Heart right ventricle (tissue), 16 donors: ENCODE results near the gene SLC35B1. TPM values are rescaled to one million over a fixed set of nuclear protein-coding genes. Genes with fewer than 3 reads are reported as not detected.

ENCODE experiments used
- ATAC-seq, 8 donors: fragments of 200-7000 bp; cut with Tn5 transposase; one replicate each; pipeline ENCODE4 v1.9.1; 2020; ENCODE audit warnings: mild to moderate bottlenecking in 8 of 8, moderate library complexity in 8 of 8, moderate number of reproducible peaks in 1 of 8
- DNase-seq, 2 donors: peaks; one replicate each; pipeline ENCODE4 v3.0.0-alpha.2; 2020
- H3K27ac ChIP-seq, 10 donors: fragments of 200-600 bp; sonication (generic) in 2 of 10; one replicate each; pipeline versions ENCODE4 v1.5.0 to v1.8.0; 2020 to 2022; ENCODE audit warnings: mild to moderate bottlenecking in 3 of 10
- H3K27me3 ChIP-seq, 7 donors: fragments of 200-600 bp; one replicate each; pipeline ENCODE4 v1.8.0; 2021 to 2022; ENCODE audit warnings: mild to moderate bottlenecking in 2 of 7
- H3K36me3 ChIP-seq, 9 donors: fragments of 200-600 bp; sonication (generic) in 1 of 9; one replicate each; pipeline versions ENCODE4 v1.5.0 to v1.8.0; 2020 to 2022; ENCODE audit warnings: mild to moderate bottlenecking in 2 of 9
- H3K4me1 ChIP-seq, 9 donors: fragments of 200-600 bp; sonication (generic) in 1 of 9; one replicate each; pipeline versions ENCODE4 v1.5.0 to v1.8.0; 2020 to 2022; ENCODE audit warnings: mild to moderate bottlenecking in 4 of 9
- H3K4me3 ChIP-seq, 10 donors: fragments of 200-600 bp; sonication (generic) in 2 of 10; one replicate each; pipeline versions ENCODE4 v1.5.0 to v1.8.0; 2020 to 2022; ENCODE audit warnings: mild to moderate bottlenecking in 7 of 10, moderate library complexity in 2 of 10
- H3K9me3 ChIP-seq, 11 donors: fragments of 200-600 bp in 10 of 11; sonication (generic) in 2 of 11; one replicate each; pipeline versions ENCODE4 v1.5.0 to v1.8.0; 2013 to 2022; ENCODE audit warnings: mild to moderate bottlenecking in 2 of 11, control low read depth in 1 of 11, moderate library complexity in 1 of 11
- CTCF ChIP-seq, 9 donors: fragments of 200-600 bp; sonication (generic) in 2 of 9; IDR thresholded peaks; one replicate each; pipeline versions ENCODE4 v1.5.0 to v1.8.0; 2021 to 2022; ENCODE audit warnings: antibody characterized with exemption in 9 of 9, mild to moderate bottlenecking in 5 of 9, moderate library complexity in 1 of 9
- WGBS, 2 donors: extraction: QIAGEN DNeasy Blood & Tissue Kit; methylation state at CpG; one replicate each; pipeline ENCODE4 v1.1.7; 2013; ENCODE audit warnings: inconsistent platforms in 1 of 2; 5-methylcytosine and 5-hydroxymethylcytosine counted together
- intact Hi-C, 10 donors: fragments of 100-400 bp; cut with DNase I; formaldehyde crosslinking; loops; one replicate each; pipeline versions ENCODE4 v1.11.1 to v1.14.2; 2022
- polyA plus RNA-seq, 2 donors: library from polyadenylated mRNA; stranded (reverse); fragments of 200-250 nt; gene quantifications; one replicate each; pipeline ENCODE4 v1.2.3, GENCODE V29; 2013
- total RNA-seq, 10 donors: library from RNA; stranded (reverse); fragmentation: NEBNext Ultra II Directional in 3 of 10; extraction: Animal tissue kit (Norgen Biotek cat#: 25700) in 3 of 10; gene quantifications; one replicate each; pipeline versions ENCODE4 v1.2.1 to v1.2.4, GENCODE V29; 2021 to 2023
- donor health status: Arrhythmogenic right ventricular cardiomyopathy.
- donor health status: ischemic (EF 13 %, LVEDD 7.1; RV severe dilation, severe dysfunction).
- donor health status: healthy with polysubstance abuse.
- donor health status: DM: no; HTN: yes; CAD: no.
- donor health status: DM: no; HTN: no; CAD: no.
- donor health status: ischemic (EF 25% LVEDD 6.9; RV normal size, moderate dysfunction).
- donor health status: ischemic (EF 25% LVEDD 5.7; RV mildly dilated, moderate dysfunction).
- donor health status: healthy.
- donor health status: DM: yes; HTN: yes; CAD: no.
- donor health status: Ischemic cardiomyopathy.
- donor health status: ischemic (EF 35%, LVEDD 5.7; RV mildly dilated, moderate dysfunction).
- donor health status: nonischemic (EF 11% LVEDD 7.7; RV severe dilation, severe dysfunction).
- donor health status: DM: yes; HTN: yes; CAD: no.
- donor health status: PGD.
- donor health status: ischemic (EF 29% LVEDD 5.4; RV normal size, mild dysfunction).
- donor health status: nonischemic (EF 23%, LVEDD 6.1; RV moderate dilation, normal function).

Gene SLC35B1
- total and polyA plus RNA-seq, 12 donors = 60.5 to 146 (median 69.9) TPM

- Histone ChIP-seq H3K36me3 (peaks cover 0 to 25% (median 0%) of the 10 kb centered on the region in 9 donors), H3K27ac (peak within 1 kb of the TSS; percentile 93 to 98 (median 97)), H3K9me3 (no peaks in the 10 kb centered on the region), H3K27me3 (no peaks in the 10 kb centered on the region), H3K4me1 (peaks cover 0 to 53% (median 40%) of the 10 kb centered on the region in 9 donors), H3K4me3 (peak within 1 kb of the TSS; percentile 65 to 82 (median 72))
- WGBS, 2 donors = 16 to 17% methylated on average over 49 to 53 of the region's 53 CpGs
- DNase-seq (peak; percentile 99 to 100), ATAC-seq (peak; percentile 97 to 99 (median 98))
- no peak for TF ChIP-seq CTCF (IDR thresholded peaks at IDR 0.05)
- intact Hi-C loops = loop anchor here in 5 of 10 donors (5.0 to 10.0 kb wide), 5 partner anchors 36 to 106 kb away; no protein-coding TSS in a partner anchor
These were observed 29.6 kb downstream of the SLC35B1 start, which contains the start of gene SPOP for GRCh38 chr17:49677933-49678847. Gene SPOP (minus strand): TSS chr17:49678097. CDS start chr17:49622810, 55,287 bp downstream.

GRCh38 chr17:49677134-49677932 is 30.4 kb downstream of the SLC35B1 start:
- peak in 2 of 9 donors; percentile 26 to 32 for TF ChIP-seq CTCF (IDR thresholded peaks at IDR 0.05)
- Histone ChIP-seq H3K4me3 (peak overlapping the region; percentile 65 to 82 (median 72)), H3K4me1 (peaks cover 0 to 60% (median 40%) of the 10 kb centered on the region in 9 donors), H3K27ac (peak overlapping the region; percentile 93 to 98 (median 97)), H3K36me3 (peaks cover 0 to 32% (median 0%) of the 10 kb centered on the region in 9 donors), H3K9me3 (no peaks in the 10 kb centered on the region), H3K27me3 (no peaks in the 10 kb centered on the region)
- ATAC-seq (peak; percentile 80 to 94 (median 89)), DNase-seq (peak; percentile 96 to 98)
- intact Hi-C loops = loop anchor here in 5 of 10 donors (5.0 to 10.0 kb wide), 5 partner anchors 35 to 105 kb away; no protein-coding TSS in a partner anchor
- WGBS, 2 donors = 1% methylated on average over 33 to 34 of the region's 34 CpGs

- WGBS, 2 donors = 31 to 35% methylated on average over 5 of the region's 5 CpGs
- Histone ChIP-seq H3K36me3 (peaks cover 0 to 37% (median 0%) of the 10 kb centered on the region in 9 donors), H3K27ac (peak overlapping the region in 8 of 10 donors; percentile 22 to 98 (median 97)), H3K27me3 (no peaks in the 10 kb centered on the region), H3K4me1 (peaks cover 0 to 67% (median 48%) of the 10 kb centered on the region in 9 donors), H3K4me3 (peak overlapping the region in 9 of 10 donors; percentile 65 to 82 (median 72)), H3K9me3 (no peaks in the 10 kb centered on the region)
- ATAC-seq (no peak), DNase-seq (no peak)
- TF ChIP-seq CTCF (IDR thresholded peaks at IDR 0.05) = no peak
- intact Hi-C loops = loop anchor here in 5 of 10 donors (5.0 to 10.0 kb wide), 5 partner anchors 34 to 104 kb away; no protein-coding TSS in a partner anchor
These were observed 31.4 kb downstream of the SLC35B1 start for GRCh38 chr17:49676276-49676868.
